Thoracic aorta (tissue), 2 donors: ENCODE data around the gene IGF1R. TPM values are rescaled to one million over a fixed set of nuclear protein-coding genes. Genes with fewer than 3 reads are reported as not detected.

Experiments used
- ATAC-seq: fragments of 150-250 bp; one replicate; pipeline ENCODE4 v1.8.0; 2017; ENCODE audit warnings: low read depth; ENCODE audit not compliant: insufficient number of reproducible peaks, low FRiP score
- DNase-seq: peaks from one replicate; pipeline ENCODE4 v3.0.0-alpha.2; 2020; ENCODE audit warnings: low spot score
- H3K27ac ChIP-seq, 2 donors: fragments of 200-600 bp; sonication (generic); 1 replicate in 1 of 2; 2 replicates in 1 of 2; pipeline ENCODE4 v1.5.1; 2016; ENCODE audit warnings: mild to moderate bottlenecking in 2 of 2, moderate library complexity in 2 of 2
- H3K27me3 ChIP-seq: fragments of 200-600 bp; sonication (generic); replicated peaks from 2 replicates; pipeline ENCODE4 v1.6.0; 2016; ENCODE audit warnings: mild to moderate bottlenecking; ENCODE audit not compliant: insufficient read depth
- H3K36me3 ChIP-seq: fragments of 200-600 bp; sonication (generic); one replicate; pipeline ENCODE4 v1.5.1; 2016
- H3K4me1 ChIP-seq, 2 donors: fragments of 200-600 bp; sonication (generic); 1 replicate in 1 of 2; 2 replicates in 1 of 2; pipeline versions ENCODE4 v1.5.1 to v1.6.0; 2016; ENCODE audit warnings: low read depth in 2 of 2, mild to moderate bottlenecking in 1 of 2; ENCODE audit not compliant: control insufficient read depth in 1 of 2
- H3K4me3 ChIP-seq: fragments of 200-600 bp; sonication (generic); 2 replicates; pipeline ENCODE4 v1.5.1; 2016; ENCODE audit warnings: mild to moderate bottlenecking
- H3K9me3 ChIP-seq: fragments of 200-600 bp; sonication (generic); 2 replicates; pipeline ENCODE4 v1.5.1; 2016
- CTCF ChIP-seq: fragments of 200-600 bp; sonication (generic); IDR thresholded peaks from one replicate; pipeline ENCODE4 v1.5.1; 2019; ENCODE audit warnings: antibody characterized with exemption
- total RNA-seq, 2 donors: library from RNA; depleted of rRNA; stranded (reverse); fragments of >200 nt; gene quantifications; one replicate each; pipeline versions ENCODE4 v1.1.0 to v1.2.3, GENCODE V29; 2016

The IGF1R gene
- total RNA-seq, 2 donors from 2014 or later, result 127 to 159 TPM

- H3K36me3 ChIP-seq, result no peaks in the 10 kb centered on the region
- H3K27ac ChIP-seq, result no peak overlapping the region
- H3K4me3 ChIP-seq, result no peak overlapping the region
- DNase-seq (no peak), ATAC-seq (no peak)
- H3K27me3 ChIP-seq, result no peaks in the 10 kb centered on the region
- H3K9me3 ChIP-seq, result no peaks in the 10 kb centered on the region
- no peak for TF ChIP-seq CTCF
- H3K4me1 ChIP-seq, result peaks cover 0 to 20% of the 10 kb centered on the region in 2 donors
Observed at GRCh38 chr15:98815207-98815606, 166.9 kb downstream of the IGF1R start.

GRCh38 chr15:98817745-98818144, 169.4 kb downstream of the IGF1R start:
- DNase-seq (no peak), ATAC-seq (no peak)
- Histone ChIP-seq H3K27ac (no peak overlapping the region), H3K27me3 (no peaks in the 10 kb centered on the region), H3K9me3 (no peaks in the 10 kb centered on the region), H3K4me1 (peaks cover 0 to 18% of the 10 kb centered on the region in 2 donors), H3K4me3 (no peak overlapping the region), H3K36me3 (no peaks in the 10 kb centered on the region)
- no peak for TF ChIP-seq CTCF

- TF ChIP-seq CTCF, result no peak
- no peaks in the 10 kb centered on the region for H3K36me3 ChIP-seq
- peak; percentile 72 for ATAC-seq
Observed at GRCh38 chr15:98823012-98823458, 174.7 kb downstream of the IGF1R start.

GRCh38 chr15:98823616-98824015, 175.3 kb downstream of the IGF1R start:
- ATAC-seq, result no peak
- H3K27ac ChIP-seq, result peak overlapping the region; percentile 46 to 50

More at GRCh38 chr15:98823012-98823458, 174.7 kb downstream of the IGF1R start:
- Histone ChIP-seq H3K9me3 (no peaks in the 10 kb centered on the region), H3K27ac (peak overlapping the region; percentile 46 to 50), H3K4me3 (no peak overlapping the region), H3K4me1 (peaks cover 12 to 30% of the 10 kb centered on the region in 2 donors), H3K27me3 (no peaks in the 10 kb centered on the region)
- DNase-seq, result no peak

GRCh38 chr15:98824595-98824994, 176.3 kb downstream of the IGF1R start:
- no peak overlapping the region for H3K27ac ChIP-seq
- ATAC-seq, result no peak
- H3K36me3 ChIP-seq, result no peaks in the 10 kb centered on the region

More at GRCh38 chr15:98823616-98824015, 175.3 kb downstream of the IGF1R start:
- Histone ChIP-seq H3K36me3 (no peaks in the 10 kb centered on the region), H3K4me1 (peaks cover 12 to 26% of the 10 kb centered on the region in 2 donors), H3K27me3 (no peaks in the 10 kb centered on the region), H3K9me3 (peaks cover 5% of the 10 kb centered on the region), H3K4me3 (no peak overlapping the region)
- TF ChIP-seq CTCF, result no peak
- no peak for DNase-seq

More at GRCh38 chr15:98824595-98824994, 176.3 kb downstream of the IGF1R start:
- no peak overlapping the region for H3K4me3 ChIP-seq
- no peaks in the 10 kb centered on the region for H3K27me3 ChIP-seq
- TF ChIP-seq CTCF, result no peak
- DNase-seq, result no peak
- H3K9me3 ChIP-seq, result peaks cover 15% of the 10 kb centered on the region
- peaks cover 12 to 32% of the 10 kb centered on the region in 2 donors for H3K4me1 ChIP-seq
